ENCODE measurements around the gene CHST3.

CHST3 gene

GRCh38 chr10:72037811-72038210 lies 73.6 kb downstream of the CHST3 start:
- Histone ChIP-seq H3K9ac (no peak overlapping the region), H3K4me1 (ENCODE audit: low read depth, poor library complexity, severe bottlenecking) (no peaks in the 10 kb centered on the region)

GRCh38 chr10:72038458-72039001 lies 74.3 kb downstream of the CHST3 start:
- no peaks in the 10 kb centered on the region for H3K79me2 ChIP-seq (ENCODE audit: insufficient read depth, low read depth)
- no peaks in the 10 kb centered on the region for H3K27me3 ChIP-seq (ENCODE audit: insufficient read depth, low read depth)
- TF ChIP-seq CTCF (conservative IDR thresholded peaks at IDR 0.05; ENCODE audit: low read depth, low read length), result no peak
- H2AFZ ChIP-seq (ENCODE audit: low read depth), result no peak overlapping the region
- no peak overlapping the region for H3K9ac ChIP-seq
- no peak overlapping the region for H3K27ac ChIP-seq
- H4K20me1 ChIP-seq (ENCODE audit: insufficient read depth), result no peaks in the 10 kb centered on the region
- H3K4me1 ChIP-seq (ENCODE audit: low read depth, poor library complexity, severe bottlenecking), result no peaks in the 10 kb centered on the region
- H3K36me3 ChIP-seq (ENCODE audit: insufficient read depth), result no peaks in the 10 kb centered on the region
- no peak overlapping the region for H3K4me2 ChIP-seq
- no peak overlapping the region for H3K4me3 ChIP-seq (IDR thresholded peaks at IDR 0.05; ENCODE audit: insufficient read depth, low read depth, low read length)

More at GRCh38 chr10:72037811-72038210, 73.6 kb downstream of the CHST3 start:
- Histone ChIP-seq H3K36me3 (ENCODE audit: insufficient read depth) (no peaks in the 10 kb centered on the region), H3K4me2 (no peak overlapping the region), H3K79me2 (ENCODE audit: insufficient read depth, low read depth) (no peaks in the 10 kb centered on the region), H2AFZ (ENCODE audit: low read depth) (no peak overlapping the region), H3K4me3 (IDR thresholded peaks at IDR 0.05; ENCODE audit: insufficient read depth, low read depth, low read length) (no peak overlapping the region), H4K20me1 (ENCODE audit: insufficient read depth) (no peaks in the 10 kb centered on the region), H3K27me3 (ENCODE audit: insufficient read depth, low read depth) (no peaks in the 10 kb centered on the region), H3K27ac (no peak overlapping the region)
- TF ChIP-seq CTCF (conservative IDR thresholded peaks at IDR 0.05; ENCODE audit: low read depth, low read length), result no peak

- no peaks in the 10 kb centered on the region for H3K4me1 ChIP-seq (ENCODE audit: low read depth, poor library complexity, severe bottlenecking)
- TF ChIP-seq CTCF (conservative IDR thresholded peaks at IDR 0.05; ENCODE audit: low read depth, low read length), result no peak
- H3K36me3 ChIP-seq (ENCODE audit: insufficient read depth), result no peaks in the 10 kb centered on the region
- H3K79me2 ChIP-seq (ENCODE audit: insufficient read depth, low read depth), result no peaks in the 10 kb centered on the region
- no peak overlapping the region for H3K4me2 ChIP-seq
- no peaks in the 10 kb centered on the region for H3K27me3 ChIP-seq (ENCODE audit: insufficient read depth, low read depth)
- H4K20me1 ChIP-seq (ENCODE audit: insufficient read depth), result no peaks in the 10 kb centered on the region
- no peak overlapping the region for H3K4me3 ChIP-seq (IDR thresholded peaks at IDR 0.05; ENCODE audit: insufficient read depth, low read depth, low read length)
- no peak overlapping the region for H3K27ac ChIP-seq
- H3K9ac ChIP-seq, result no peak overlapping the region
- H2AFZ ChIP-seq (ENCODE audit: low read depth), result no peak overlapping the region
Observed at GRCh38 chr10:72039377-72039776, 75.2 kb downstream of the CHST3 start.

- Histone ChIP-seq H3K4me1 (ENCODE audit: low read depth, poor library complexity, severe bottlenecking) (no peaks in the 10 kb centered on the region), H3K79me2 (ENCODE audit: insufficient read depth, low read depth) (no peaks in the 10 kb centered on the region), H2AFZ (ENCODE audit: low read depth) (no peak overlapping the region)
Observed at GRCh38 chr10:72041491-72041890, 77.3 kb downstream of the CHST3 start.

More at GRCh38 chr10:72041491-72041890, 77.3 kb downstream of the CHST3 start:
- Histone ChIP-seq H3K4me3 (IDR thresholded peaks at IDR 0.05; ENCODE audit: insufficient read depth, low read depth, low read length) (no peak overlapping the region), H3K4me2 (no peak overlapping the region), H3K27me3 (ENCODE audit: insufficient read depth, low read depth) (no peaks in the 10 kb centered on the region), H4K20me1 (ENCODE audit: insufficient read depth) (no peaks in the 10 kb centered on the region), H3K36me3 (ENCODE audit: insufficient read depth) (no peaks in the 10 kb centered on the region), H3K9ac (no peak overlapping the region), H3K27ac (no peak overlapping the region)
- no peak for TF ChIP-seq CTCF (conservative IDR thresholded peaks at IDR 0.05; ENCODE audit: low read depth, low read length)
